ENCODE results near the gene VPS26C.

VPS26C gene

GRCh38 chr21:37269481-37269880 lies 2.3 kb upstream of the VPS26C start:
- no peaks in the 10 kb centered on the region; a peak in 1 of 22 replicates for H3K9me3 ChIP-seq (replicated peaks in 1 of 11)
- peaks cover 0 to 5% (median 0%) of the 10 kb centered on the region in 11 experiments; a peak in 2 of 22 replicates for H3K36me3 ChIP-seq
- no peak for TF ChIP-seq Cebpa-rat (IDR thresholded peaks at IDR 0.05)
- H3K27ac ChIP-seq = no peak overlapping the region
- H3K4me3 ChIP-seq = no peak overlapping the region
- H3K4me1 ChIP-seq = peaks cover 19 to 31% (median 24%) of the 10 kb centered on the region in 10 experiments
- peak overlapping the region in 2 of 11 experiments; percentile 80 to 84; a peak in 2 of 22 replicates for H3K4me2 ChIP-seq
- H4K20me1 ChIP-seq = peaks cover 0 to 19% (median 0%) of the 10 kb centered on the region in 11 experiments; a peak in 8 of 22 replicates
- no peak overlapping the region for H3K9ac ChIP-seq
- no peaks in the 10 kb centered on the region for H3K27me3 ChIP-seq

- H4K20me1 ChIP-seq = peaks cover 0 to 31% (median 12%) of the 10 kb centered on the region in 11 experiments; a peak in 11 of 22 replicates
- peak overlapping the region; percentile 93 to 100 (median 98) for H3K27ac ChIP-seq
- no peak for TF ChIP-seq Cebpa-rat (IDR thresholded peaks at IDR 0.05)
- H3K36me3 ChIP-seq = peaks cover 0 to 15% (median 7%) of the 10 kb centered on the region in 11 experiments; a peak in 10 of 22 replicates
- peaks cover 21 to 41% (median 27%) of the 10 kb centered on the region in 10 experiments for H3K4me1 ChIP-seq
- H3K4me2 ChIP-seq = peak overlapping the region; percentile 70 to 87 (median 82)
- H3K9ac ChIP-seq = peak overlapping the region; percentile 91 to 99 (median 97)
- H3K9me3 ChIP-seq (replicated peaks in 1 of 11) = no peaks in the 10 kb centered on the region; a peak in 1 of 22 replicates
- H3K27me3 ChIP-seq = no peaks in the 10 kb centered on the region
- peak overlapping the region; percentile 81 to 96 (median 88) for H3K4me3 ChIP-seq
Measured at GRCh38 chr21:37268186-37268503, 1.0 kb upstream of the VPS26C start.

DNA sequence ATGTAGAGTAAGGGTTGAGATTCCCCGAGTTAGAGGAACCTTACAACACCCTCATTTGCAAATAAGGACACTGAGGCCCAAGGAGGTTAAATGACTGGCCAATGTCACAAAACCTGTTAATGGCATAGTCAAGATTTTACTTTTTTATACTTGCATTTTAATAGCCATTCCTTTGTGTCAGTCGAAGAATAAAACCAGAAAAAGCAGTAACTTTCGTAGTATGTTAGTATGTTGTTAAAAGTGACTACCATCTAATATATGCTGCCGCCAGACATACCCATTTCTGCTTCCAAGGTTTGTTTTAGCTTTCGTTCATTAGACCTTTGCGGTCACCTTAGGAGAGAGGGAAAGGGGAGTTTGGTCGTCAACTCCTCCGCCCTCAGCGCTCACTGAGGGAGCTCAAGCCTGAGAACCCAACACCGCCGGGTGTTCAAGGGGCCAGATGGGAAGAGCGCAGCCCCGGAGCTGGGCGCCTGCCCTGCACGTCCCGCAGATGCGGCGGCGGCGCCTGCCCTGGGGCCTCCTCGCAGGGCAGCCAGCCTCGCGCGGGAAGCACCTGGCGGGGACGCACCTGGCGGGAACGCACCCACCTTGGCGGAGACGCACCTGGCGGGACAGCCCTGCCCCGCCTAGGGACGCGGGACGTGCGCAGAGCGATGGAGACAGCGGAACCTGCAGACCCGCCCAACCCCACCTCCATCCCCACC lies 466 bp downstream of the VPS26C start:
- Histone ChIP-seq H3K36me3 (peaks cover 0 to 21% (median 9%) of the 10 kb centered on the region in 11 experiments; a peak in 17 of 22 replicates), H3K27ac (peak overlapping the region; percentile 80 to 100 (median 98)), H4K20me1 (peaks cover 0 to 41% (median 12%) of the 10 kb centered on the region in 11 experiments; a peak in 12 of 22 replicates), H3K4me2 (peak overlapping the region; percentile 86 to 98 (median 92)), H3K4me1 (peaks cover 21 to 42% (median 27%) of the 10 kb centered on the region in 10 experiments), H3K9ac (peak overlapping the region; percentile 91 to 99 (median 97)), H3K9me3 (replicated peaks in 1 of 11) (no peaks in the 10 kb centered on the region; a peak in 1 of 22 replicates), H3K4me3 (peak overlapping the region; percentile 81 to 96 (median 88)), H3K27me3 (no peaks in the 10 kb centered on the region)
- no peak for TF ChIP-seq Cebpa-rat (IDR thresholded peaks at IDR 0.05)

DNA sequence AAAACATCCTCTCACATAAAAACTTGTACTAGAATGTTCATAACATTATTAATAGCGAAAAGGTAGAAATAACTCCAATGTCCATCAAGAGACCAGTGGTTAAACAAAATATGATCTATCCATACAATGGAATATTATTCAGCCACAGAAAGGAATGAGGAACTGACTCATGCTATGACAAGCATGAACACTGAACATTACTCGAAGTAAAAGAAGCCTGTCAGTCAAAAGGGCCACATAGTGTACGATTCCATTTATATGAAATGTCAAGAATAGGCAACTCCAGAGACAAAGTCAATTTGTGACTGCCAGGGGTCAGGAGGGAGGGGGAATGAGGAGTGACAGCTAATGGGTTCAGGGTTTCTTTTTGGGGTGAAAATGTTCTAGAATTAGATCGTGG lies 2.3 kb downstream of the VPS26C start:
- Histone ChIP-seq H3K9ac (no peak overlapping the region), H3K4me3 (0 out of 20 replicates have a peak overlapping the region, but pooled peaks of 1 of the 10 experiments have one; percentile 94), H4K20me1 (peaks cover 0 to 60% (median 13%) of the 10 kb centered on the region in 11 experiments; a peak in 12 of 22 replicates), H3K36me3 (peaks cover 6 to 36% (median 23%) of the 10 kb centered on the region in 11 experiments; a peak in 21 of 22 replicates), H3K4me1 (peaks cover 21 to 49% (median 27%) of the 10 kb centered on the region in 10 experiments), H3K27ac (no peak overlapping the region), H3K27me3 (no peaks in the 10 kb centered on the region), H3K4me2 (peak overlapping the region in 4 of 11 experiments; percentile 86 to 93 (median 93); a peak in 7 of 22 replicates), H3K9me3 (replicated peaks in 1 of 11) (no peaks in the 10 kb centered on the region; a peak in 1 of 22 replicates)
- no peak for TF ChIP-seq Cebpa-rat (IDR thresholded peaks at IDR 0.05)

DNA sequence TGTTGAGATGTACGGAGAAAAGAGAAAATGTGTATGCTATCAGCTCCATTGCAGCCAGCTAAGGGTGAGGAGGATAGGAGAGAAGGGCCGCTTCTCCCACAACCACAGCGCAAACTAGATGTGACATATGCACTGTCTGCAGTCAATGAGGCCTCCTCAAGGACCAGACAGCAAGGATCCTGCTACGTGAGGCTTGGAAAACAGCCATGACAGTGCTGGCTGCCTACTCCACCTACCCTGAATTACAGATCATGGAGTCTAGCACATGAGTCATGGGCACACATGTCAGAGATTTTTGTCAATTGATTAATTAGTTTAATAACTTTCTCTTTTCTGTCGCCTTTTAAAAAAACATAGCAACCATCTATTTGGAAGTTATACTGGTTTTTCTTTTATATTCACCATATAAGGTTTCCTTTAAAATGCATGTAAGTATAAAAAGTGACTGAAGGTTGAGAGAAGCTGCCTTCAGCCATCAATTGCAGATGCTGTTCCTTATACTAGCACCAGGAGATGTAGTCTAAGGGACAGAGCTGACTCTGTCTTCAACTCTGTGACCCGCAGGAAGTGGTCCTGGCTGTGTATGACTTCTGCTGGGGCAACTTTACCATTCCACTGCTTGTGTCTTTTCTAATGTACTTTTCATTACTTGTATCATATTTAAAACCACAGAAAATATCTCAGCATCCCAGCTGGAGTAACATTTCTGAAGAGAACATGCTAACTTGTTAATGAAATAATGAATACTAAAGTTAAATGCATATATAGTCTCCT lies 3.1 kb downstream of the VPS26C start:
- Histone ChIP-seq H3K4me2 (peak overlapping the region in 4 of 11 experiments; percentile 29 to 93 (median 93); a peak in 8 of 22 replicates), H3K9ac (no peak overlapping the region), H3K4me3 (no peak overlapping the region), H4K20me1 (peaks cover 0 to 68% (median 13%) of the 10 kb centered on the region in 11 experiments; a peak in 12 of 22 replicates), H3K27me3 (no peaks in the 10 kb centered on the region), H3K36me3 (peaks cover 6 to 39% (median 25%) of the 10 kb centered on the region in 11 experiments; a peak in 21 of 22 replicates), H3K27ac (no peak overlapping the region), H3K9me3 (replicated peaks in 1 of 11) (no peaks in the 10 kb centered on the region; a peak in 1 of 22 replicates), H3K4me1 (peaks cover 19 to 56% (median 27%) of the 10 kb centered on the region in 10 experiments)
- TF ChIP-seq Cebpa-rat (IDR thresholded peaks at IDR 0.05) = no peak

- Histone ChIP-seq H3K36me3 (peaks cover 6 to 40% (median 25%) of the 10 kb centered on the region in 11 experiments; a peak in 21 of 22 replicates), H3K4me2 (peak overlapping the region in 2 of 11 experiments; percentile 93 to 98; a peak in 1 of 22 replicates), H3K4me1 (peaks cover 30 to 70% (median 37%) of the 10 kb centered on the region in 10 experiments), H3K4me3 (no peak overlapping the region), H3K9me3 (replicated peaks in 1 of 11) (no peaks in the 10 kb centered on the region), H3K27me3 (no peaks in the 10 kb centered on the region), H3K9ac (no peak overlapping the region), H3K27ac (no peak overlapping the region), H4K20me1 (peaks cover 0 to 100% (median 29%) of the 10 kb centered on the region in 11 experiments; a peak in 13 of 22 replicates)
- no peak for TF ChIP-seq Cebpa-rat (IDR thresholded peaks at IDR 0.05)
Measured at GRCh38 chr21:37259426-37259825, 7.7 kb downstream of the VPS26C start.

- peaks cover 6 to 41% (median 20%) of the 10 kb centered on the region in 11 experiments; a peak in 20 of 22 replicates for H3K36me3 ChIP-seq
- peaks cover 0 to 100% (median 25%) of the 10 kb centered on the region in 11 experiments; a peak in 12 of 22 replicates for H4K20me1 ChIP-seq
- TF ChIP-seq Cebpa-rat (IDR thresholded peaks at IDR 0.05) = no peak
- no peaks in the 10 kb centered on the region for H3K9me3 ChIP-seq (replicated peaks in 1 of 11)
- peak overlapping the region; percentile 53 to 76 (median 66) for H3K4me3 ChIP-seq
- peaks cover 29 to 64% (median 36%) of the 10 kb centered on the region in 10 experiments for H3K4me1 ChIP-seq
- H3K4me2 ChIP-seq = peak overlapping the region; percentile 93 to 99 (median 97)
- H3K27ac ChIP-seq = peak overlapping the region; percentile 74 to 91 (median 85); a peak in 21 of 22 replicates
- H3K27me3 ChIP-seq = no peaks in the 10 kb centered on the region
- H3K9ac ChIP-seq = peak overlapping the region; percentile 75 to 87 (median 86)
Measured at GRCh38 chr21:37257967-37258877, 8.9 kb downstream of the VPS26C start.

Data from BLaER1 treated with 17β-estradiol and CSF1 and Interleukin-3, amounts not matched to agents 10 nM and 100 nM (cell line).